ENCODE data around the gene NBL1. TPM values are rescaled to one million over a fixed set of nuclear protein-coding genes. Genes with fewer than 3 reads are reported as not detected.

The NBL1 gene
- total and polyA plus RNA-seq, 10 of the 15 experiments (the other 5 are each of a cell fraction or from before 2014, with no cell fraction given) = 0.13 to 2.4 (median 0.81) TPM; not detected in 1

DNA sequence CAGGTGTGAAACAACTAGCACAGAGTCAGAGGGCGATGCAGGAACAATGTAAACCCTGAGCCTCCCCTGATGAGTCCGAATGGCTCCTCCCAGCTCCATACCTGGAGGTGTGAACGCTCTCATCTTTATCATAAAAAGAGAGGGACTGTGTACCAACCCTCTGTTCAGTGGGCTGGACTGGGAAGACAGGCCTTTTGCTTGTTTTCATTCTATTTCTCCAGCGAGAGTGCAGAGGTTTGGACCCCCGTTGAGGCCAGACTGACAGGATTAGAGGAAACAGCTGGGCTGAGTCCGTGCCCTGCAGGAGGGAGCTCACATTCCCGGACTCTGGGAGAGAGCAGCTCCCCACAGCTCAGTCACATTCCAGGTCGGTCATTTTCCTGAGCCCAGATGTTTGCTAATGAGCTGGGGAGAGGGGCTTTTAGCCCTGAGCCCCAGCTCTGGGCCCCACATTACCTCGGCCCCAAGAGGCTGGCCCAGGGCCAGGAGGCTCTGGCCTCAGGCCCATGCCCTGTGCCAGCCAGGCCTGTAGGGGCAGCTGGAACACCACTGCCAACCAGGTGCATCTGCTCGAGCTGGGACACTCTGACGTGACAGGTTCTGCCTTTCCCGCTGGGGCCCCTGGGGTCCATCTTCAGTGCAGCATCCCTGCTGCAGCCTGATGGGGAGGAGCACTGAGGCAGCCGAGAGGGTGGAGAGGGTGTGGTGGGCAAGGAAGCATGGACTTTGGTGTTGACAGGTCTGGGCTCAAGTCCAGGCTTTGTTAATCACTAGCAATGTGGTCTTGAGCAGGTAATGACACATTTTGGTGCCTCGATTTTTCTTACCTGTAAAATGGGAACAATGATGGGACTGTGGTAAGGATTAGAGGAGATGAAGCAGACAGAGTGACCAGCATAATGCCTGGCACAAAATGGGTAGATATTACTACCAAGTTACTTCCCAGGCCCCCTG, 3.5 kb upstream of the NBL1 start (continued):
- TF ChIP-seq, protein P1, sequence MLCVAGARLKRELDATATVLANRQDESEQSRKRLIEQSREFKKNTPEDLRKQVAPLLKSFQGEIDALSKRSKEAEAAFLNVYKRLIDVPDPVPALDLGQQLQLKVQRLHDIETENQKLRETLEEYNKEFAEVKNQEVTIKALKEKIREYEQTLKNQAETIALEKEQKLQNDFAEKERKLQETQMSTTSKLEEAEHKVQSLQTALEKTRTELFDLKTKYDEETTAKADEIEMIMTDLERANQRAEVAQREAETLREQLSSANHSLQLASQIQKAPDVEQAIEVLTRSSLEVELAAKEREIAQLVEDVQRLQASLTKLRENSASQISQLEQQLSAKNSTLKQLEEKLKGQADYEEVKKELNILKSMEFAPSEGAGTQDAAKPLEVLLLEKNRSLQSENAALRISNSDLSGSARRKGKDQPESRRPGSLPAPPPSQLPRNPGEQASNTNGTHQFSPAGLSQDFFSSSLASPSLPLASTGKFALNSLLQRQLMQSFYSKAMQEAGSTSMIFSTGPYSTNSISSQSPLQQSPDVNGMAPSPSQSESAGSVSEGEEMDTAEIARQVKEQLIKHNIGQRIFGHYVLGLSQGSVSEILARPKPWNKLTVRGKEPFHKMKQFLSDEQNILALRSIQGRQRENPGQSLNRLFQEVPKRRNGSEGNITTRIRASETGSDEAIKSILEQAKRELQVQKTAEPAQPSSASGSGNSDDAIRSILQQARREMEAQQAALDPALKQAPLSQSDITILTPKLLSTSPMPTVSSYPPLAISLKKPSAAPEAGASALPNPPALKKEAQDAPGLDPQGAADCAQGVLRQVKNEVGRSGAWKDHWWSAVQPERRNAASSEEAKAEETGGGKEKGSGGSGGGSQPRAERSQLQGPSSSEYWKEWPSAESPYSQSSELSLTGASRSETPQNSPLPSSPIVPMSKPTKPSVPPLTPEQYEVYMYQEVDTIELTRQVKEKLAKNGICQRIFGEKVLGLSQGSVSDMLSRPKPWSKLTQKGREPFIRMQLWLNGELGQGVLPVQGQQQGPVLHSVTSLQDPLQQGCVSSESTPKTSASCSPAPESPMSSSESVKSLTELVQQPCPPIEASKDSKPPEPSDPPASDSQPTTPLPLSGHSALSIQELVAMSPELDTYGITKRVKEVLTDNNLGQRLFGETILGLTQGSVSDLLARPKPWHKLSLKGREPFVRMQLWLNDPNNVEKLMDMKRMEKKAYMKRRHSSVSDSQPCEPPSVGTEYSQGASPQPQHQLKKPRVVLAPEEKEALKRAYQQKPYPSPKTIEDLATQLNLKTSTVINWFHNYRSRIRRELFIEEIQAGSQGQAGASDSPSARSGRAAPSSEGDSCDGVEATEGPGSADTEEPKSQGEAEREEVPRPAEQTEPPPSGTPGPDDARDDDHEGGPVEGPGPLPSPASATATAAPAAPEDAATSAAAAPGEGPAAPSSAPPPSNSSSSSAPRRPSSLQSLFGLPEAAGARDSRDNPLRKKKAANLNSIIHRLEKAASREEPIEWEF (IDR thresholded peaks at IDR 0.05; ENCODE audit: insufficient replicate concordance, low read depth, low read length) = no peak
- TF ChIP-seq MEF2A (IDR thresholded peaks at IDR 0.05; ENCODE audit: insufficient read depth, low read depth, low read length) (no peak), CBX3 (IDR thresholded peaks at IDR 0.05; ENCODE audit: borderline replicate concordance, low read depth) (no peak), TCF7 (IDR thresholded peaks at IDR 0.05; ENCODE audit: borderline replicate concordance) (no peak), POLR2A (IDR thresholded peaks at IDR 0.05; ENCODE audit: low read depth, low read length) (no peak), ETV6 (conservative IDR thresholded peaks at IDR 0.05 in 1 of 2, IDR thresholded peaks at IDR 0.05 in 1 of 2; ENCODE audit: borderline replicate concordance in 1 of 2, low read depth in 1 of 2) (no peak), SKIL (IDR thresholded peaks at IDR 0.05; ENCODE audit: low read depth, poor library complexity, severe bottlenecking) (no peak), ZSCAN29 (IDR thresholded peaks at IDR 0.05) (no peak)

Data from GM12878 (cell line).